Measurements from ENCODE around the gene ANXA2. TPM values are rescaled to one million over a fixed set of nuclear protein-coding genes. Genes with fewer than 3 reads are reported as not detected.

ANXA2 gene
- total and polyA plus RNA-seq, 2 donors (not counting 1 experiment from before 2014, with no cell fraction given) = 116 to 133 TPM

GRCh38 chr15:60307034-60307433 lies 90.8 kb downstream of the ANXA2 start:
- no peaks in the 10 kb centered on the region for H3K4me1 Mint-ChIP-seq
- no peak overlapping the region for H2AFZ ChIP-seq (ENCODE audit: insufficient read depth, low read depth, low read length, poor library complexity, severe bottlenecking)
- no peak overlapping the region for H3K27ac Mint-ChIP-seq
- no peak overlapping the region for H3K4me2 ChIP-seq (replicated peaks; ENCODE audit: low read depth, low read length, poor library complexity, severe bottlenecking)
- H3K9me3 Mint-ChIP-seq (ENCODE audit: insufficient read depth) = peaks cover 5% of the 10 kb centered on the region
- no peaks in the 10 kb centered on the region for H3K4me1 ChIP-seq (ENCODE audit: control insufficient read depth in 2 of 2, insufficient read depth in 2 of 2, low read length in 2 of 2)
- 80% methylated on average over 1 of the region's 3 CpGs for WGBS (ENCODE audit: insufficient coverage)
- ATAC-seq (ENCODE audit: low read depth) = no peak
- intact Hi-C loops (cut with micrococcal nuclease) = no loop called here
- H3K9ac ChIP-seq (ENCODE audit: low read length) = no peak overlapping the region
- CTCF ChIA-PET = no interaction called here
- no peak overlapping the region for H3K4me3 ChIP-seq (ENCODE audit: control extremely low read depth in 1 of 5, extremely low read depth in 1 of 5, insufficient read depth in 1 of 5, low read depth in 2 of 5, low read length in 4 of 5)
- no peak for DNase-seq
- H3K27me3 ChIP-seq (replicated peaks in 1 of 4; ENCODE audit: control extremely low read depth in 1 of 4, control insufficient read depth in 3 of 4, insufficient read depth in 4 of 4, low read length in 3 of 4) = peaks cover 0 to 7% (median 0%) of the 10 kb centered on the region in 4 experiments
- H3K27ac ChIP-seq (ENCODE audit: low read length in 2 of 2) = no peak overlapping the region
- no peak overlapping the region for H3K4me3 Mint-ChIP-seq
- no peaks in the 10 kb centered on the region for H3K36me3 ChIP-seq (replicated peaks in 1 of 2; ENCODE audit: control extremely low read depth in 1 of 2, control insufficient read depth in 1 of 2, extremely low read depth in 1 of 2, insufficient read depth in 2 of 2, low read length in 1 of 2)
- TF ChIP-seq EZH2 (IDR thresholded peaks at IDR 0.05; ENCODE audit: borderline replicate concordance, insufficient read depth, low read depth, low read length, poor library complexity, severe bottlenecking) (no peak), CTCF (IDR thresholded peaks at IDR 0.05) (no peak)
- H4K20me1 ChIP-seq (ENCODE audit: control insufficient read depth, insufficient read depth, low read length, poor library complexity, severe bottlenecking) = no peaks in the 10 kb centered on the region
- POLR2A ChIA-PET = no interaction called here
- H3K79me2 ChIP-seq (ENCODE audit: control insufficient read depth, insufficient read depth, low read length) = no peaks in the 10 kb centered on the region
- H3K9me3 ChIP-seq (ENCODE audit: control extremely low read depth in 1 of 3, control insufficient read depth in 2 of 3, insufficient read depth in 1 of 3, low read length in 2 of 3) = peaks cover 0 to 4% (median 1%) of the 10 kb centered on the region in 3 donors
- H3K27me3 Mint-ChIP-seq = peaks cover 19% of the 10 kb centered on the region

GRCh38 chr15:60301024-60301423 lies 96.8 kb downstream of the ANXA2 start:
- DNase-seq = no peak
- no peaks in the 10 kb centered on the region for H3K27me3 Mint-ChIP-seq

More at GRCh38 chr15:60301024-60301423, 96.8 kb downstream of the ANXA2 start:
- Mint-ChIP-seq H3K4me1 (no peaks in the 10 kb centered on the region), H3K9me3 (ENCODE audit: insufficient read depth) (peaks cover 6% of the 10 kb centered on the region), H3K4me3 (no peak overlapping the region), H3K27ac (no peak overlapping the region)
- Histone ChIP-seq H3K79me2 (ENCODE audit: control insufficient read depth, insufficient read depth, low read length) (no peaks in the 10 kb centered on the region), H3K9me3 (ENCODE audit: control extremely low read depth in 1 of 3, control insufficient read depth in 2 of 3, insufficient read depth in 1 of 3, low read length in 2 of 3) (peaks cover 0 to 4% (median 1%) of the 10 kb centered on the region in 3 donors), H3K27ac (ENCODE audit: low read length in 2 of 2) (no peak overlapping the region), H3K4me2 (replicated peaks; ENCODE audit: low read depth, low read length, poor library complexity, severe bottlenecking) (no peak overlapping the region), H2AFZ (ENCODE audit: insufficient read depth, low read depth, low read length, poor library complexity, severe bottlenecking) (no peak overlapping the region), H3K36me3 (replicated peaks in 1 of 2; ENCODE audit: control extremely low read depth in 1 of 2, control insufficient read depth in 1 of 2, extremely low read depth in 1 of 2, insufficient read depth in 2 of 2, low read length in 1 of 2) (no peaks in the 10 kb centered on the region), H3K4me1 (ENCODE audit: control insufficient read depth in 2 of 2, insufficient read depth in 2 of 2, low read length in 2 of 2) (no peaks in the 10 kb centered on the region), H4K20me1 (ENCODE audit: control insufficient read depth, insufficient read depth, low read length, poor library complexity, severe bottlenecking) (no peaks in the 10 kb centered on the region), H3K4me3 (ENCODE audit: control extremely low read depth in 1 of 5, extremely low read depth in 1 of 5, insufficient read depth in 1 of 5, low read depth in 2 of 5, low read length in 4 of 5) (no peak overlapping the region), H3K9ac (ENCODE audit: low read length) (no peak overlapping the region), H3K27me3 (replicated peaks in 1 of 4; ENCODE audit: control extremely low read depth in 1 of 4, control insufficient read depth in 3 of 4, insufficient read depth in 4 of 4, low read length in 3 of 4) (peaks cover 0 to 3% (median 0%) of the 10 kb centered on the region in 4 experiments)
- no peak for ATAC-seq (ENCODE audit: low read depth)
- intact Hi-C loops (cut with micrococcal nuclease) = no loop called here
- TF ChIP-seq EZH2 (IDR thresholded peaks at IDR 0.05; ENCODE audit: borderline replicate concordance, insufficient read depth, low read depth, low read length, poor library complexity, severe bottlenecking) (no peak), CTCF (IDR thresholded peaks at IDR 0.05) (no peak)
- ChIA-PET POLR2A (no interaction called here), CTCF (no interaction called here)
- 100% methylated on average over 1 of the region's 1 CpG for WGBS (ENCODE audit: insufficient coverage)
